GM19240 (cell line): Measurements from ENCODE around the gene WIZ.

Source experiments
- DNase-seq: peaks from one replicate; pipeline ENCODE4 v3.0.0; 2011; ENCODE audit warnings: low spot score; ENCODE audit not compliant: insufficient read length

The WIZ gene

DNA sequence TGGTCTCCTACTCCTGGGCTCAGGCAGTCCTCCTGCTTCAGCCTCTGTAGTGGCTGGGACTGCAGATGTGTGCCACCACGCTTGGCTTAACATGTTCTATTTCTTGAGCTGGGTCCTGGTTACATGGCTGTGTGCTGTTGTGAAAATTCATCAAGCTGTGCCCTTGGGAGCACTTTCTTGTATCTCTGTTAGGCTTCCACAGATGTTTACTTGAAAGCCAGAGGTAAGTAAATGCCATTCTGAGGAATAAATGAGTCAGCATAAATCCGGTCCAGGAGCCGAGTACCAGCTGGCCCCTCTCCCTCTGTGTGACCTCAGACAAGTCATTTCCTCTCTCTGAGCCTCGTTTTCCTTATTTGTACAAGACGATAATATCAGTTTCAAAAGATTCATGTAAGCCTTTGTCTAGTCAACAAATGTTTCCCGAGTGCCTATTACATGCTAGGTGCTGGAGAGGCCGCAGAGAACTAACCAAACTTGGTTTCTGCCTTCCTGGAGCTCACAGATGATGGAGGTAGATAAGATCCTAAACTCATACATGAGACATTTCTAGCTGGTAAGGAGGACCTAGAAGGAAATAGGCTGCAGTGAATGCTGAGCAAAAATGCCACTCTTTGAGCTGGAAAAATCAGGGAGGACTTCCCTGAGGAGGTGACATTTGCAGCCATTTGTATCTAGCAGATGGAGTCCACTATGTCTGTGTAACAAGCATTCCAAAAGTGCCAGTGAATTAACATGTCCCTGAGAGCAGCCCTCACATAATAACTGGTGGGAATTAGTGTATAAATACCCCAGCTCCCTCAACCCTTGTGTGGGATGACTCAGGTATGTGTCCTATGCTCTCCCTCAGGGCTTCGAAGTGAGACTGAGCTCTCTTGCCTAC is 17.3 kb upstream of the WIZ start:
- no peak for DNase-seq

DNA sequence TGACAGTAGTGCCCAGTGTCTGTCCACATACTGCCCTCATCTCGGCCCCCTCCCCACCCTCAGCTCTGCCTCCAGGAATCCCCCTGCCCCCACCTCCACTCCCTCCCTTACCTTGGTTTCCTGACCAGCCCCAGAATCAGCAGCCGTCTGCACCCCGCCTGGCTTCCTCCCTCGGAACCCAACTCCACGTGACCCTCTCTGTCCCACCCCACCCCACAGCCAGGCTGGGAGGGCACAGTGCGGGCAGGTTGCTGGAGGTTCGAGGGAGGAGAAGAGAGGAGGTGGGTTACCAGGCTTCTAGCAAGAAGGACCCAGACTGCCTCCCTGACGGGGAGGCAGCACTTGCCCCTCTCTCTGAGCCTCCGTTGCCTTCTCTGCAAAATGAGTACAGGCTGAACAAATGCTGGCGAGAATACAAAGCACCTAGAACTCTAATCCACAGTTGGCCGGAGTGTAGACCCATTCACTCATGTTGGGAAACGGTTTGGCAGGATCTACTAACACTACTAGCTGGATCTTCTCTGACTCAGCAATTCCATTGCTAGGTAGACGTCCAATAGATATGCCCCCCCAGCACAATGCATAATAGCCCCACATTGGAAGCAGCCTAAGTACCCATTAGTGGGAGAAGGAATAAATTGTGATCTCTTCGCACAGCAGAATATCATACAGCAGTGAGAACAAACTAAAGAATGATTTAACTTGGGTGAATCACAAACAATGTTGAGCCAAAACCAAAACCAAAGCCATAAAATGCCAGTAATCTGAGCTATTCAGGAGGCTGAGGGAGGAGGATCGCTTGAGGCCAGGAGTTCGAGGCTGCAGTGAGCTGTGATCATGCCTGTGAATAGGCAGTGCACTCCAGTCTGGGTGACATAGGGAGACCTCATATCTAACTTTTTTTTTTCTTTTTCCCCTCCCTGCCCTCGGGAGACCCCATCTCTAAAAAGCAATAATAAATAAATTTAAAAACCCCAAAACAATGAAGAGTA is 14.9 kb upstream of the WIZ start, which contains the start of gene RASAL3:
TSS of gene RASAL3 (minus strand) at position 151 of the 992 bp plus-strand sequence. CDS start 186 bp downstream, outside the sequence.
- DNase-seq, result no peak

- DNase-seq, result peak; percentile 79
These were observed 14.2 kb upstream of the WIZ start for GRCh38 chr19:15463861-15464371.

DNA sequence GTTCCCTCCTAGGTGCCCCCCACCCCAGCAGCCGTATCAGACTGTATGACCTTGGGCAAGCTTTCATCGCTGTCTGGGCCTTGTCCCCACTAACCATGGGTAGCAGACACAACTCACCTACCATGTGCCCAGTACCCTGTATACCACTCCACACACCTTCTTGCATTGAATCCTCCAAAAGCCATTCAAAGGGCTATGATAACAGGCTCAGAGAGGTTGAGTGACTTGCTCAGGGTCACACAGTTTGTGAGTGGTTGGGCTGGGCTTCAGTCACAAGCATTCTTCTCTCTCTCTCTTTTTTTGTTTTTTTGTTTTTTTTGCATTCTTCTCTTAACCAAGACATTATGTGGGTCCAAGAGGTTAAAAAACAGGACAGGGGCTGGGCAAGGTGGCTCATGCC is 11.9 kb upstream of the WIZ start:
- DNase-seq, result no peak

- no peak for DNase-seq
These were observed 8.1 kb upstream of the WIZ start for GRCh38 chr19:15457701-15458484.

DNA sequence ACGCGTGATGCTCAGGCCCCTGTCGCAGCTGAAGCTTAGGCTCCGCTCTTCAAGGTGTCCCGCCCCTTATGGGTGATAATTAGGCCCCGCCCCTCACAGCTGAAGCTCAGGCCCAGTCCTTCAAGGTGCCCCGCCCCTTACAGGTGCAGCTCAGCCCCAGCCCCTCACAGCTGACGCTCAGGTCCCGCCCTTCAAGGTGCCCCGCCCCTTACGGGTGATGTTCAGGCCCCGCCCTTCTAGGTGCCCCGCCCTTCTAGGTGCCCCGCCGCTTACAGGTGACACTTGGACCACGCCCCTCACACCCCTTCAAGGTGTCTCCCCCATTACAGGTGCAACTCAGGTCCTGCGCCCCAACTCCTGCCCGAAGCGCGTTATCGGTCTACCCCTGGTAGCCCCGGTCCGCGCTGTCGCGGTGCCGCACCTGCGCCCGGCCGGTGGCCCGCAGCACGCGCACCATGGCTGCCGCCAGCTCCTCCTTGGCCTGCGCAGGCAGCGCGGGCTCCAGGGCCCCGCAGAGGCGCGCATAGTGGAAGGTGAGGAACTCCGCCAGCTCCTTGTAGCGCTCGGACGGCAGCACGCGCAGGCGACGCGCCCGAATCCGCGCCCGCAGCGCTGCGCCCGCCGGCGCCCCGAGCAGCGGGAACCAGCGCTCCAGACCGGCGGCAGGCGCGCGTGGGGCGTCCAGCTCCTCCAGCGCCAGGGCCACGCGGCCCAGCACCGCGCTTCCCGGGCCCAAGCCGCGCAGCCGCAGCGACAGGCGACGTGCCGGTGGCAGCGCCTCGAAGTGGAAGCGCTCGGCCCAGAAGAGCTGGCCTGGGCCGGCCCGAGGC is 7.3 kb upstream of the WIZ start:
- no peak for DNase-seq

- no peak for DNase-seq
These were observed 6.7 kb upstream of the WIZ start for GRCh38 chr19:15456441-15456840.

- no peak for DNase-seq
These were observed 6.2 kb upstream of the WIZ start for GRCh38 chr19:15455996-15456395.

DNA sequence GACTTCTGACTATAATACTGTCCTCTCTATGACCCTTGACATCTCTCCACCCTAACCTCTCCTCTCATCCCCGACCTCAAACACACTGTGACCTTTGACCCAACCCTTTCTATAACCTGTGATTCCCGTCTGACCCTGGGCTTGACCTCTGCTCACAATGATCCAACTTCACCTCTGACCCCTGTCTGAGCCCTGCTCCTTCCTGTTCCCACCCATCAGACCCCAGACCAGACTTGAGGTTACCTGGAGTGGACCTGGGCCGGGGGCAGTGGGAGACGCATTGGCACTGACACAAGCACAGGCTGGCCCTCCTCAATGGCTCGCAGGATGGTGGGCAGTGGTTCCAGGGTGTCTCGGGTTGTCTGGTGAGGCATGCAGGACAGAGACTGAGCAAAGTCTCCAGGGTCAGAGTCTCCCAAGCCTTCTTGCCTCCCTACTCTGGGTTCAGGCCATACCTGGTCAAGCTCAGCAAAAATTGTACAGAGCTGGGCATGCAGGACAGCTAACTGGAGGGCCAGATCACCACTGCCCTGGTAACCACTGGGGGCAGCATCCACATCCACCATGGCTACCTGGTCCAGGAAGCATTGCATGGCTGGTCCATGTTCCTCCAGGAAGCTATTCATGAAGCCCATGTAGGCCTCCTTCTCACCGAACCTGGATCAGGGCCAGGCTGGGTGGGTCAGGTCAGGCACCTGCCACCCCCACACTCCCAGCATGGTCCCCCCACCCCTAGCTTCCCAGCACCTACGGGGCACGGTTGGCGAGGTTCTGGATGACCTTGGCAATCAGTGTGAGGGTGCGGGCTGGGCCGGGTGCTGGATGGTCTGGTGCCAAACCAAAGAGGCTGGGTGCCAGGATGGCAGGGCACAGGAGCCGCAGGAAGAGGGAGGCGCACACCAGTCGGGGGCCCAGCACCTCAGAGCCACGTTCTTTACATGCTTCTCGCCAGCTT is 4.4 kb upstream of the WIZ start:
- no peak for DNase-seq

GRCh38 chr19:15453091-15453578 is 3.4 kb upstream of the WIZ start:
- no peak for DNase-seq

DNA sequence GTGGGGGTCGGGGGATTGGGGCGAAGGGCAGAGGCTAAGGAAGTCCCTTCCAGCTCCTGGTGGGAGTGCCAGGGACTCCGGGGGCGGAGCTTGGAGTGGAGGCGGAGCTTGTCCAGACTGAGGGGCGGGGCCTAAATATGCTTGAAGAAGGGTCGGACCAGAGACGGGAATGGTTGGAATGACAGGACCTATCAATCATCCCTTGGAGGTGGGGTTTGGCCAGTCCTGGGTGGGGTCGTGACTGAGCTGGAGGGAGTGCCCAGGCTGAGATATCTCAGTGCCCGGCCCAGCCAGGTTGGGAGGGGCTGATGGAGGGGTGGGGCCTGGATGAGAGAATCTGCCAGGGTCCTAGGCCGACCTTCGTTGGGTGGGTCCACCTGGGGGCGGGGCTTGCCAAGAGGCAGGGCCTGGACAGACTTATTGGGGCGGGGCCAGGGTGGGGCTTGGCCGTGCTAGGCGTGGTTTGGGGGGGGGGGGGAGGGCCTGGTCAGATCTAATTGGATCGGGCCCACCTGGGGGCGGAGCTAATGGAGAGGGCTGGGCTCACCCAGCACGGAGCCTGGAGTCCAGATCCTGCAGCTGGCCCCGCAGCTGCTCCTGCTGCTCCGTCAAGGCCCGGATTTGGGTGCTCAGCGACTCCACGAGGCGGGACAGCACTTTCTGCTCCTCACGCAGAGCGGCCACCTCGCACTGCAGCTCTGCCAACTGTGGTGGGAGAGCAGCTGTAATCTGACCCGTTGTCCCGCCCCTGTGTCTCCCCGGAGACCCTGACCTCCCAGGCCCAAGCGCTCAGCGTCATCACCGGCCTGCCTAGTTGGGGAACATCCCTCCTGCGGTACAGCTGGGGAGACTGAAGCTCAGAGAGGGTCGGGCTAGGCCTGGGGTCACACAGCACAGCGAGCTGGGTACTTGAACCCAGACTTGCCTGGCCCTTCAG is 2.6 kb upstream of the WIZ start:
- no peak for DNase-seq

DNA sequence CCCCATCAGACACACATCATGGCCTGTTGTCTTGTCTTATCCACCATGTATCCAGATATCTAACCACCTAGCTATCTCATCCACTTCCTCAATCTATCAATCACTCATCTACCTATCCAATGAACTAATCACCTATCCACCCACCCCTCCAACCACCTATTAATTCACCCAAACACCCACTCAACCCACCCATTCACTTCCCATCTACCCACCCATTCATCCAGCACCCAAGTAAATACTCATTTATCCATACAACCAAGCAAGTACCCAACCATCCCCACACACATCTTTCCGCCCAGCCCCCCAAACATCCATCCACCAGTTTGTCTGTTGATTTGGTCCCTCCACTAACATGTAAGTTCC is 753 bp upstream of the WIZ start:
- no peak for DNase-seq

- DNase-seq, result no peak
These were observed 757 bp downstream of the WIZ start for GRCh38 chr19:15448778-15449619.

- no peak for DNase-seq
These were observed 1.5 kb downstream of the WIZ start for GRCh38 chr19:15448044-15448777.

- no peak for DNase-seq
These were observed 2.7 kb downstream of the WIZ start for GRCh38 chr19:15447057-15447456.

- DNase-seq, result no peak
These were observed 3.9 kb downstream of the WIZ start for GRCh38 chr19:15445807-15446376.
